HG03280 (cell line): Measurements from ENCODE around the gene OVCH2.
"Not testable (repeated sequence)": the region's sequence is repeated elsewhere in the genome, so short reads cannot be mapped to it uniquely, and the experiment has no call there.

ENCODE experiments used
- ATAC-seq: cut with Tn5 transposase; IDR thresholded peaks from one replicate; pipeline ENCODE4 v1.9.1; 2021; ENCODE audit warnings: mild to moderate bottlenecking, moderate library complexity; ENCODE audit not compliant: unreplicated experiment

OVCH2 gene

DNA sequence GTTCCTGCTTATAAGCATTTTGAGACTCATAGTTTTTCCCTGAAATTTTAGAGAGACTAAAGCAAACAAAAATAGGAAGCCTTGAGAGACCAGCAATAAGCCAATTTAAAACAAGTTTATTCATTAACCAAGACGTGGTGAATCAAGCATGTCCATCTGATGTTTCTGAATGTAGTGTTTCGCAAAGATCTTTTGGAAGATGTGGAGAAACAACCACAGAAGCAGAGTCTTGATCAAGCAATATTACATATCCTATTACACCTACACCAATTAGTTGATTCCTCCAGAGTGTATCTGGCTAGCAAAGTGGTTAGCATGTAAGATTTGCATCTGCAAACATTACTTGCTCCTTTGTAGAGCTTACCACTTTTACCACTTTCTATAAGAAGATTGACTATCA, at the start of gene OVCH2:
OVCH2 (minus strand) TSS at position 101 of the 400 bp plus-strand sequence; CDS start at position 18, 83 bp downstream.
- ATAC-seq: no peak

DNA sequence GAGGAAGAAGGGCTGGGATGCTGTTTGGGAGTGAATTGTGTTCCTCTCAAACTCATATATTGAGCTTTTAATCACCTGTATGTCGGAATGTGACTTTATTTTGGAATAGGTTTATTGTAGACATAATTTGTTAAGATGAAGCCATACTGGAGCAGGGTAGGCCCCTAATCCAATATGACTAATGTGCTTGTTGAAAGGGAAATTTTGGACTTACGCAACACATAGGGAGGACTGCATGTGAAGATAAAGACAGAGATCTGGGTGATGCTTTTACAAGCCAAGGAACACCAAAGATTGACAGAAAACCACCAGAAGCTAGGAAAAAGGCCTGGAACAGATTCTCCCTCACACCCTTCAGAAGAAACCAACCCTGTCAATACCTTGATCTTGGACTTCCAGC, 43.2 kb upstream of the OVCH2 start:
- ATAC-seq: no peak

GRCh38 chr11:7734767-7735166, 28.5 kb upstream of the OVCH2 start:
- ATAC-seq: not testable (repeated sequence)

DNA sequence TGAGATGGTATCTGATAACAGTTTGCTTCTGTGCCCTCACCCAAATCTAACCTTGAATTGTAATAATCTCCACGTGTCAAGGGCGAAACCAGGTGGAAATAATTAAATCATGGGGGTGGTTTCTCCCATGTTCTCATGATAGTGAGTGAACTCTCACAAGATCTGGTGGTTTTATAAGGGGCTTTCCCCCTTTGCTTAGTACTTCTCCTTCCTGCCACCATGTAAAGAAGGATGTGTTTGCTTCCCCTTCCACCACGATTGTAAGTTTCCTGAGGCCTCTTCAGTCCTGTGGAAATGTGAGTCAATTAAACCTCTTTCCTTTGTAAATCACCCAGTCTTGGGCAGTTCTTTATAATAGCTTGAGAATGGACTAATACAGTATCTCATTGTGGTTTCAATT, 8.5 kb upstream of the OVCH2 start:
- ATAC-seq: no peak

GRCh38 chr11:7703740-7704139, 2.5 kb downstream of the OVCH2 start:
- no peak for ATAC-seq

DNA sequence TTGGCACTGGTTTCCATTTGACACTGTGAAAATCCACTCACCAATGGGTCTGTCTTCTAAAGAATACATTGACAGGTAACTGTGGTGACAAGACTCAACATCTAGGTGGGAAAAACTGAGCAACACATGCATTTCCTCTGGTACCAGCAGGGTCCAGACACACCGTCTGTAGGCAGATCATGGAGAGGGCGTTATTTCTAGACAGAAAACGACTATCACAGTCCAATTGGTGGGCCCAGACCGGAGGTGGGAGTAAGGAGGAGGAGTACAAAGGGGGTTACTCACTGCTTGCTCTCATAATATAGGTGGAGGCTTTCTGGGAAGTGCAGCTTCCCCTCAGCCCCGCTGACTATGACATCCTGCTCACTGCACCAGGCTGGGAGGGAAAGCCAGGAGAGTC, 9.9 kb downstream of the OVCH2 start:
- no peak for ATAC-seq

DNA sequence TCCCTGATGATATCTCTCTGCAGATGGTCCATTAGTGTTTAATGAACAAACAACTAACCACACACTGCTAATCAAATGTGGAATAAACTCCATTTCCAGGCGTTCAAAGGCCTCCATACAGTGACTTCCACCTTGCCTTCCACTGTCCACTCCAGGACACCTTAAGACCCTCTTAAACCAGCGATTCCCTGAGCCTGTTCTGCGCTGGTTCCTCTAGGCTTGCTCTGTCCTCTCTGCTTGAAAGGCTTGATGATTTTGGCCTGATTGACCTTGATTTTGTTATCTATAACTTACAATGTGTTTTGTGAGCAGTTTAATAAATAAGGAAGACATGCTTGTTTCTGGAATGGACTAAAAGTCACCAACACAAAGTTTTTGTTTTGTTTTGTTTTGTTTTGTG, 12.0 kb downstream of the OVCH2 start:
- peak; percentile 18 for ATAC-seq

DNA sequence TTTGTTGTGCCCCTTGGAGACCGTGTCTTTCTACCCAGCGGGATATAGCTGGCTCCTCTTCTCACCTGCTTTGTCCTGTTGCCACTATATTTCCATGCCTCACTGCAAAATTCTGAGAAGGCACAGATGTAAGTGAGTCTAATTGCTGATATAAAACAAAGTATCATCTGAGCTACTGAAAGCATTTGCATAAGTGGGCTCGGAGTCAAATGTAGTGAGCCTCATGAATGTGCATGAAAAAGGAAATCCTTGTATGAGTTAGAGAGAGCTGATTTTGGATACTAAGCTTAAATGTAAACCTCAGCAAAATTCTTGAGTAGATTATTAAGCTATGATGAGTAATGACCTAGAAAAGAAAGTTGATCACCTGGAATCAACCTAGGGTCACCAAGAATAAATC, 13.9 kb downstream of the OVCH2 start:
- no peak for ATAC-seq

- ATAC-seq: no peak
Measured at GRCh38 chr11:7691759-7692350, 14.4 kb downstream of the OVCH2 start.

- ATAC-seq: no peak
Measured at GRCh38 chr11:7690648-7691047, 15.6 kb downstream of the OVCH2 start.

- no peak for ATAC-seq
Measured at GRCh38 chr11:7689239-7689638, 17.0 kb downstream of the OVCH2 start.

GRCh38 chr11:7688238-7688826, 17.9 kb downstream of the OVCH2 start:
- ATAC-seq: peak; percentile 79

DNA sequence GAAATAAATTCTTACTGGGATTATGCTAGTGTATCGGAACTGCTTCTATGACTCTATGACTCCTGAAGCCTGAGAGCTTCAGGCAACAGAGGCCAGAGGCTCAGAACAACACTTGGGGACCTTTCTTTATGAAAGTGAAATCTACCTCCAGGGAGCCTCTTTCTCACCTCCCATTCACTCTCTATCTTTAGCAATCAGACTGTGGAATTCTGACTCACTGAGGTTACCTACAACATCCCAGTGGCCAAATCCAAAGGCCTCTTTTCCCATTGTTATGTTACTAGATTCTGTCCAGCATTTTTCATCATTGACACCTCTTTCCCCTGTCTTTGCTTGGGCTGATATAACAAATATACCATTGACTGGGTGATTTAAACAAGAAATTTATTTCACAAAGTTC, 18.9 kb downstream of the OVCH2 start:
- no peak for ATAC-seq

GRCh38 chr11:7686761-7687160, 19.5 kb downstream of the OVCH2 start:
- no peak for ATAC-seq

GRCh38 chr11:7683571-7683970, 22.7 kb downstream of the OVCH2 start:
- no peak for ATAC-seq

DNA sequence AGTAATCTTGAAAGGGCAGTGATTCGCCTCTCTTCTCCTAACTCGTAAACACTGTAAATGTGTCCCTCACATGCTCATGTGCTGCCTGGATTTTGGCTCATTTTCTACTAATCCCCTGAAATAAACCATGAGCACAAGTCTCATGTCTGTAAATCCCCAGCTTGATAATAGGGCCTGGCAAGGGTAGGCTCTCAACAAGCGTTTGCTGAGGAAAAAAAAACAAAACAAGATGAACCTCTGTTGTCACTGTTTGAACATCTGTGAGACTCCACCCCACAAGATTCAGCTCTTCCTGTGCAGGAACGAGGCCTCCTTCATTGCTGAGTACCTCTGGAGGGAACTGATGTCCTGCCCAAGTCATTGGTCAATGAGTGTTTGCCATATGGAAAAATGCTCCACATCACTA, 28.5 kb downstream of the OVCH2 start:
- no peak for ATAC-seq

GRCh38 chr11:7677071-7677470, 29.2 kb downstream of the OVCH2 start:
- no peak for ATAC-seq

GRCh38 chr11:7675631-7676030, 30.6 kb downstream of the OVCH2 start:
- ATAC-seq: no peak

DNA sequence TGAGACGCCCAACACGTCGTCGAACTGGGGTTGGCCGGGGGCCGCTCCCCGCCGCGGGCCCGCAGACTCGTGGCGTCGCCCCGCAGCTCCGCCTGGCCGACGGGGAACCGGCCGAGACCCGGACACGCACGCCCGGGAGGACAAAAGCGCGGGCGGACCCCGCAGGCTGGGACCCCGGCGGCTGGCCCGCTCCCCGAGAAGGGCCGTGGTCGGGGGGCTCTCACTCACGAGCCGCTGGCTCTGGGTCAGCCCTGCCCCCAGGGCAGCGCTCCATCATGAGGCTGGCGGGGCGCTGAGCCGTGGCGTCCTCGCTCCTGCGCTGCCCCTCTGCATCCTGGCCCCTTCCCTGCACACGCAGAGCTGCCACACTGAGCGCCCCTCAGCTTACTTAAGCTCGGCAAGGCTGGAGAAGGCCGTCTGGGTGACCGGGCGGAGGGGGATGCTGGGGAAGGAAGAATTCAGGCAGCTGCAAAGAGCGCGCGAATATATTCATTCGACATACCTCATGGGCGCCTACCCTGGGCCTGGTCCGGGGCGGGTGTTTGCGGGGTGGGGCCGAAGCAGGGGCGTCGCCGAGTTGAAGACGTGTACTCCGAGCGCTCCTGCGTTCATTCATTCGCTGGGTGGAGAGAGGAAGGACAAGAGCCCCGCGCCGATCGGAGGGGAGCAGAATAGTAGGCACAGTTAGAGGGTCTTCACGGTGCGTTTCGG, 32.4 kb downstream of the OVCH2 start:
- ATAC-seq: peak; percentile 47

- peak; percentile 40 for ATAC-seq
Measured at GRCh38 chr11:7672960-7673723, 33.1 kb downstream of the OVCH2 start, which contains the start of gene CYB5R2. Gene CYB5R2, minus strand, starts transcription at chr11:7673500. Its CDS starts 675 bp downstream, at chr11:7672825.

DNA sequence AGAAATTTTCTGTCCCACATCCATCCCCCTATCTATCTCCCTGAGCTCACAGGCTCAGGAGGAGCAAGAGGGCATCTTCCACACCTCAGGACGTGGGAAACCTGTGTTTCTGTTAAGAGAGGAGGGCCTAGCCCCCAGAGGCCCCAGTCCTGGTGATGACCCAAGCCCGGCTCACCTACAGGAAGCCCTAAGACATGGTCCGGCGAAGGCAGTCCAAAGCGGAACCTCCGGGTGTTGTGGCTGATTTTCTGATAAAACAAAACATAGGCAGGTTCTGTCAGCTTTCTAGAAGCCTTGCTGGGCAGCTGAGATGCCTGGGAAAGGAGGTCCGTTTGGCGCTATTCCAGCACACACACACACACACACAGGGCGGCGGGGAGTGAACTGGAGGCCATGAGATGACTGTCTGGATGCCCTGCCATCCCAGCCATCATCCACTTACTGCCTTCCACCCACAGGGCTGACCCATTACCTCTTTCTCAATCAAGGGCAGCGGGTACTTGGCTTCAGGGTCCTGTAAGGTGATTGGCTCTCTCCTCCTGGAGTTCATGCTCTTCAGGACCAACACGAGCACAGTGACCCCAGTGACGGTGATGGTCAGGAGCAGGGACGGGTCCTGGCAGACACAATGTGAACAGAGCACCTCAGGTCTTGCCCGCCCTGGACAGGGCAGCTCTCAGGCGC, 33.9 kb downstream of the OVCH2 start:
- ATAC-seq: no peak
